Suprapubic skin (tissue), 4 donors: Measurements from ENCODE around the gene GTSE1.

Source experiments
- POLR2A ChIP-seq, 2 donors: fragments of 450-650 bp; IDR thresholded peaks; one replicate each; pipeline ENCODE4 v1.6.1; 2017; ENCODE audit warnings: antibody characterized with exemption in 2 of 2, mild to moderate bottlenecking in 2 of 2, moderate library complexity in 2 of 2
- POLR2AphosphoS5 ChIP-seq, 3 donors: sonication (generic); formaldehyde crosslinking; IDR thresholded peaks; one replicate each; pipeline ENCODE4 v1.6.1; 2017; ENCODE audit warnings: antibody characterized with exemption in 3 of 3
- TF ChIP-seq, protein P1 (sequence below), 2 donors: fragments of 200-600 bp in 1 of 2; fragments of 450-650 bp in 1 of 2; sonication (generic) in 1 of 2; IDR thresholded peaks; one replicate each; pipeline ENCODE4 v1.5.1; 2016 to 2019; ENCODE audit warnings: antibody characterized with exemption in 2 of 2, mild to moderate bottlenecking in 1 of 2, moderate library complexity in 1 of 2

GRCh38 chr22:46350646-46351045, 54.0 kb downstream of the GTSE1 start:
- TF ChIP-seq, protein P1, sequence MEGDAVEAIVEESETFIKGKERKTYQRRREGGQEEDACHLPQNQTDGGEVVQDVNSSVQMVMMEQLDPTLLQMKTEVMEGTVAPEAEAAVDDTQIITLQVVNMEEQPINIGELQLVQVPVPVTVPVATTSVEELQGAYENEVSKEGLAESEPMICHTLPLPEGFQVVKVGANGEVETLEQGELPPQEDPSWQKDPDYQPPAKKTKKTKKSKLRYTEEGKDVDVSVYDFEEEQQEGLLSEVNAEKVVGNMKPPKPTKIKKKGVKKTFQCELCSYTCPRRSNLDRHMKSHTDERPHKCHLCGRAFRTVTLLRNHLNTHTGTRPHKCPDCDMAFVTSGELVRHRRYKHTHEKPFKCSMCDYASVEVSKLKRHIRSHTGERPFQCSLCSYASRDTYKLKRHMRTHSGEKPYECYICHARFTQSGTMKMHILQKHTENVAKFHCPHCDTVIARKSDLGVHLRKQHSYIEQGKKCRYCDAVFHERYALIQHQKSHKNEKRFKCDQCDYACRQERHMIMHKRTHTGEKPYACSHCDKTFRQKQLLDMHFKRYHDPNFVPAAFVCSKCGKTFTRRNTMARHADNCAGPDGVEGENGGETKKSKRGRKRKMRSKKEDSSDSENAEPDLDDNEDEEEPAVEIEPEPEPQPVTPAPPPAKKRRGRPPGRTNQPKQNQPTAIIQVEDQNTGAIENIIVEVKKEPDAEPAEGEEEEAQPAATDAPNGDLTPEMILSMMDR (IDR thresholded peaks at IDR 0.05), result no peak
- TF ChIP-seq POLR2A (IDR thresholded peaks at IDR 0.05), result no peak
- TF ChIP-seq POLR2AphosphoS5 (IDR thresholded peaks at IDR 0.05), result no peak
